GM21423 (cell line): ENCODE measurements around the gene KCNJ3.

ENCODE experiments used
- ATAC-seq: cut with Tn5 transposase; IDR thresholded peaks from one replicate; pipeline ENCODE4 v1.9.1; 2021; ENCODE audit warnings: mild to moderate bottlenecking, moderate library complexity; ENCODE audit not compliant: unreplicated experiment

Gene KCNJ3, protein sequence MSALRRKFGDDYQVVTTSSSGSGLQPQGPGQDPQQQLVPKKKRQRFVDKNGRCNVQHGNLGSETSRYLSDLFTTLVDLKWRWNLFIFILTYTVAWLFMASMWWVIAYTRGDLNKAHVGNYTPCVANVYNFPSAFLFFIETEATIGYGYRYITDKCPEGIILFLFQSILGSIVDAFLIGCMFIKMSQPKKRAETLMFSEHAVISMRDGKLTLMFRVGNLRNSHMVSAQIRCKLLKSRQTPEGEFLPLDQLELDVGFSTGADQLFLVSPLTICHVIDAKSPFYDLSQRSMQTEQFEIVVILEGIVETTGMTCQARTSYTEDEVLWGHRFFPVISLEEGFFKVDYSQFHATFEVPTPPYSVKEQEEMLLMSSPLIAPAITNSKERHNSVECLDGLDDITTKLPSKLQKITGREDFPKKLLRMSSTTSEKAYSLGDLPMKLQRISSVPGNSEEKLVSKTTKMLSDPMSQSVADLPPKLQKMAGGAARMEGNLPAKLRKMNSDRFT

DNA sequence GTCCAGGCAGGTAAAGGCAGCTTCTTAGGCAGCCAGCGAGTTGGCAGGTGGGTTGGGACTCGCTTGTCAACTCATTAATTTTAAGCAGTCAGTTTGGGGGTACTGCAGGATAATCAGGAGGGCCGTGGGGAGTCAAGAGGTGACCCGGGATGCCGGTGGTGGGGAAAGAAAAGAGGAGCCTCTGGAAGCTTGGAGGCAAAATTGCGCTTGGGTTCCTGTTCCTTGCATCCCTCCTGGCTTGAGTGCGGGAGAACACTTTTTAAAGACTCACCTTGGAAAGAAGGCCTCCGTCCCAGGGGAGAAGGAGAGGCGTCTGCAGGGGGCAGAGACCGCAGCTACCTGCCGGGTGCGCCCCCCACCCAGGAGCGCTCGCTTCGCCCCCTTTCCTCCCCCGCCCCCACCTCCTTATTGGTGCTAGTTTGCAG is at the start of gene KCNJ3:
Gene KCNJ3, plus strand, starts transcription at position 400 of the 425 bp plus-strand sequence. CDS start 81 bp downstream, outside the sequence.
- ATAC-seq = no peak

DNA sequence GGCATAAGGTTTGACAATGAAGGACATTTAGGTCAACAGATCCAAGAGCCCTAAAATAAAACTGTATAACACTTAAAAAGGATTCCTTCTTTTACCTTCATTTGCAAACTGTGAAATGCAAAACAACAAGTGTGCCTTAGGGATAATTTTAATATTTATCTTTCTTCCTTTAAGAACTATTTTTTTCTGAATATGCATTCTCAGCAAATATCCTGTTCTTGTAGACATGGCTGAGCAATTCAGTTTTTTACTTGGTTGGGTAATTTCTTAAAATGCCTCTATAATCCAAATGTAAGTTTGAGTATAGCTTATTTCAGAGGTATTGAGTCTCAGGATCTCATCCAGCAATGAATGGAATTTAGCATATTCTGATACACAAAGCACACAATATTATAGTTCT is 43.0 kb upstream of the KCNJ3 start:
- ATAC-seq = no peak

DNA sequence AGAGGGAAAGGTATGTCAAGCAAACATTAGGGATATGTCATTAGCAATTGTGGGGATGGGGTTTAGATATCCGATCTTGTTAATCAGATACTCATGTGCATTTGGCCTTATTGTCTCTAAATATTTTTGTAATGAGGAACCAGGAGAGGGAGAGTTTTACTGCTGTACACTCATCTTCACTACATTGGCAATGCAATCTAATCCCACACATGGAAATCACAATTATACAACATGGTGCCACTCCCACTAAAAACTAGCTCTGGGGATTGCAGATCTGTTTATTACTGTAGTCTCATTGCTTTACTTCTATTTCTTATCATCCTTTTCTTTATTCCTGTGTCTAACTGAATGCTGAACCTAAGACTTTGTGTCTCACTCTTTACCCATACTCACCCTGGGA is 39.6 kb upstream of the KCNJ3 start:
- ATAC-seq = no peak

DNA sequence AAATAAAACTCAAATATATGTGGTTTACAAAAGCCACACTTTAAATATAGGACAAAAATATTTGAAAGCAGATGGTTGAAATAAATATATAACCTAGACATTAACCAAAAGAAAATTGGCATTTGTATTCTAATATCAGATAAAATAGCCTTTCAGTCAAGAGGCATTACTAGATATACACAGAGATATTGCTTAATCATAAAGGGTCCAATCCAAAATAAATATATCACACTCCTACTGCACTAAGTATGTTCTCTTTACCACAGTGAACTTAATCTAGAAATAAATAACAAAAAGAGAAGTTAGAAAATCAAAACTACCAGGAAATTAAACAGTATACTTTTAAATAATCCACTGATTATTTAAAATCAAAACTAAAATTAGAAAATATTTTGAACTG is 34.2 kb upstream of the KCNJ3 start:
- no peak for ATAC-seq

DNA sequence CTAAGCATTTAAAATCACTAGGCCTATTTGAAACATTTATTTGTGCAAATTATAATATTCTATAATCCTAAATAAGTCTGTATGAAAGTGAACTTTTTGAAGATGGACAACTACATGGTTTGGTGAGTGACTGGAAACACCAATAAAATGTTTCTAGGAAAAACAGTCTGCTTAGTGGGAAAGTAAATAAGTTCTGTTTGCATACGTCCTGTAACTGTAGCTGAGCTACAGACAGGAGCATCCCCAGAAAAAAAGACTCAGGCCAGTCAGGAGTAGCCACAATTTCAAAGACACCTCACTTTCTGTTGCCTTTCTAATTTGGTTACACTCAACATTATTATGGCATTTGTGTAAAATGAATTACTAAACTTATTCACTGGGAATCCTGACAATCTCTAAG is 28.4 kb upstream of the KCNJ3 start:
- ATAC-seq = no peak

DNA sequence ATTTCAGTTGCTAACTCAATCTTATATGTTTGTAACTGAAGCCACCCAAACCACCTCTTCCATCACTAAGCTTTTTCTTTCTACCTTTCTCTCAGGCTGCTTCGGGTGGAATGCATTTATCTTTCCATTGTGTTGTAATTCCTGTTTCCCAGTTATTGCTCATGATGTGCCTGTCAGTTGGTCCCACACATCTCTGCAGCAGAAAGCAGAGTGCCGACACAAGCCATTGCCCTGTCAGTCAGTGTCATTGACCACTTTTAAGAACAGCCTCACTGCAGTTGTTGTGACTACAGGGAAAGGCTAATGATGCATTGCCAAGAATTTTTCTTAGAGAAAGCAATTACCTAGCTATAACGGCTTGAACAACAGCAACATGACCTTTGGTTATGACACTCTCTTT is 24.8 kb upstream of the KCNJ3 start:
- ATAC-seq = no peak

DNA sequence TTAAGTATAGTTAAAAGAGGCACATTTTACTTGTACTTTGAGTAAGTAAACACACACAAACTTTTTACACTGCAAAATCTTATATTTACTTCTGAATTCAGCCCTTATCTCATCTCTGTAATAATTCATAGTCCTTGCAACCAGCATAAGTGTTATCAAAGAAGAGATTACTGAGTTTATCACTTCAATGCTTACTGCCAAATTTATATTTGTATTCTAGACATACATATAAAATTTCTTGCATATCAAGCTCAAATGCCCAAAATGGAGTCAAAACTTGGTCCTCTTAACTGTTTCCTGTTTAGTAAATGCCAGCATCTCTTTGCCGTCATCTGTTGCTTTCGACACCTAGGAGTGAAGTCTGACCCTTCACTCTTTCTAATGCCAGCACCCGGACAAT is 21.1 kb upstream of the KCNJ3 start:
- ATAC-seq = no peak

DNA sequence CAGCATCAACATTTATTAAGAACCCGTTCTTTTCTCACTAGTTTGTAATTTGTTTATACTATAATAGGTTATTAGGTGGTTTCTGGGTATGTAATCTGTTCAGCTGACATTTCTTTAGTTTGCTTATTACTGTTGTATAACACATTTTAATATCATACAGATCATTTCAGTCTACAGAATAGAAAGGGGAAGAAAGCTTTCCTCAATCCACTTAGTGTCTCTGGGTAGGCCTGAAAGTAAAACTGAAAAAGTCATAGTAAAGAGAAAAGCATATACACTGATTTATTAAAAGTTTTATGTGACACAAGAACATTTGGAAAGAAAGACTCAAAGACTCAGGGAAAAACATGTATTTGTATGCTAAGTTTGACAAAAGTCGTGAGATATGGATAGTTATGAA is 16.8 kb upstream of the KCNJ3 start:
- ATAC-seq = no peak

DNA sequence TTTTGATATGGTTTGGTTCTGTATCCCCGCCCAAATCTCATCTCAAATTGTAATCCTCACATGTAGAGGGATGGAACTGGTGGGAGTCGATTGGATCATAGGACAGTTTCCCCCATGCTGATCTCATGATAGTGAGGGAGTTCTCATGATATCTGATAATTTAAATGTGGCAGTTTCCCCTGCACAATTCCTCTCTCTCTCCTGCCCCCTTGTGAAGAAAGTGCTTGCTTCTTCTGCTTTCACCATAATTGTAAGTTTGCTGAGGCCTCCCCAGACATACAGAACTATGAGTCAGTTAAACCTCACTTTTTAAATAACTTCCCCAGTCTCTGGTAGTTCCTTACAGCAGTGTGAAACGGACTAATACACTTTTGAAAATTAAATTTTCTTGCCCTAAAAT is 12.3 kb upstream of the KCNJ3 start:
- no peak for ATAC-seq

DNA sequence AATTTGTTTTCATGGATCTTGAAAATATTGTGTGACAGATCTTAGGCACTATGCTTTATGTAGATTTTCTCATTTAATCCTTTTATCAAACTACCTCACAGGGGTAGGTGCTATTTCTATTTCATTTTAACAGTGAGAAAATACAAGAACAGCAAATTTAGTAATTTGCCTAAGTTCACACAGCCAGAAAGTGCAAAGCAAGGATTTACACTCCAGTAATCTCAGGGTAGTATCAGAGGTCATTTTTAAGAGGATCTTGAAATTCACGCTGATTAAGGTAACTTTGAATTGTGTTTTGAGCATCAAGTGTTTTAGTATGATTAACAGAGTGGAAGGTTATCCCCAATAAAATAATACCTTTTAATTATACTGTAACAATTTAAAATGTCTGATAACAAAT is 10.1 kb upstream of the KCNJ3 start:
- no peak for ATAC-seq

DNA sequence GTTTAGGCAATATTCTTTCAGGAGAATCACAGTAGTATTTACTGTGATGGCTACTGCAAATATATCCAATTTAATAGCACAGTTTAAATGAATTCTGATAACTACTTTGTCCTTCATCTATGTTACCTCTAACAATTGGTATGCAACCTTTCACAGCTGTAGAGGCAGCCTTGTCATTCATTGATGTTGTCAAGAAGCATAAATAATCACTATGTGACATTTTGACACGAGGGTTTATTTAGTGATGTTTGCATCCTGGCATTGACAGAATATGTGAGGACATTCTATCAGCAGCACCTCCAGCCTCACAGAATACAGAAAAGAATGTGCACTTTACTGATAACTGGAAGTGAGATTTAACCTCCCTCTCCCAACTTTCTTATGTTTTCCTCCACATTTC is 9.3 kb upstream of the KCNJ3 start:
- no peak for ATAC-seq

DNA sequence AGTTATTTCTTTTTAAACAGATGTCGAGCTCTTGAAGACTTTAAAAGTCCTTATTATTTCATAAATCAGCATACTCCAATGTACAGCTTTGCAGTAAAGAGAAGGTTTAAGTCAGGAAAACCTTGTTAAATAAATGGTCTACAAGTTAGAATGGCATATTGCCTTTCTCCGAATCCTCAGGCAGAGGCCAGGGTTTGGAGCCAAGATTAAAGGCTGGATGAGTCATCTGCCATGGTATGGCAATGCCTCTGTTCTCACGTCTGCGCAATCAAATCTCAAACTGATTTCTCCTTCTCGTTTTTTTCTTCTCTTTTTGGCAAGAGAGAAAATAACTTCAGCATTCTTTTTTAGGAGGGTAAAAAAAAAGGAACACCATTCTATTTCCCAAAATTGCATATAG is 5.6 kb upstream of the KCNJ3 start:
- ATAC-seq = no peak

DNA sequence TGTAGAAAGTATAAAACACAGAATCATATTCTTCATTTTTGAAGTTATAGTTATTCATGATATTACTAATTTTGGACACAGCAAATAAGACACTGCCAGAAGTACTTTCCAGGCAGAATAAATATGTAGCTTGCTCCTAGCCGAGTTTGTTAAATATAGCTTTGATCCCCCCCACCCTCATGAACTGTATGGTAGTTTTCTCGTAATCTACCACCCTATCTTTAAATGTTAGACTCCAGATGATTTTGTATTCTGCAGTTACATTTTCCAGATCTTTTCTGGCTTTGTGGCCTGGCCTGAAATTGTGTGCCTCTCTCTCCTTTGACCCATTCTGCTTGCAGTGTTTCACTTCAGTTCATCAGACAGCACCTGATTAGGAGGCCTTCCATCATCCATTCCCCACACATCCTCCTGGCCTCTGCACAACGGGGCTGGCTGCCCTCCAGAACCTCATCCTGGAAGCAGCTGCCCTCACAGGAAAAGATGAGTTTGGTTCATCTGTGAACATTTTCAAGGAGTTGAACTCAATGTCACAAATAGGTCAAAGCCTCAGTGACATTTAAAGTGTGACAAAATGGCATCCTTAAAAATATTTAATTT is 4.7 kb upstream of the KCNJ3 start:
- ATAC-seq = no peak

DNA sequence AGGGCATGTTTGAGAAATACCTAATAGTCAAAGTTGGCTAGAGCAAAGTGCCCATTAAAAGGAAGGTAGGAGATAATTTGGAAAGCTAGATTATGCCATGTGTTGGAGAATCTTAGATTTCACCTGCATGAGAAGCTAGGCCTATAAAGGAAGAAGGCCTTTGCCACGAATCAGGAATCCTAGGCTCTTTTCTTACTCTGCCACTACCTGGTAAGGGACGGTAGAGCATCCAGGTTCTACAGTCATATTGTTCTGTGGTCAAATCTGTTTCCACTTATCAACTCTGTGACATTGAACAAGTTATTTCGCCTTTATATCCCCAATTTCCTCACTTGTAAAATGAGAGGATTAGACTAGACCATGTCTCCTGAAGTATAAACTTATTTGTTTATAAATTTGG is 3.6 kb upstream of the KCNJ3 start:
- ATAC-seq = no peak

DNA sequence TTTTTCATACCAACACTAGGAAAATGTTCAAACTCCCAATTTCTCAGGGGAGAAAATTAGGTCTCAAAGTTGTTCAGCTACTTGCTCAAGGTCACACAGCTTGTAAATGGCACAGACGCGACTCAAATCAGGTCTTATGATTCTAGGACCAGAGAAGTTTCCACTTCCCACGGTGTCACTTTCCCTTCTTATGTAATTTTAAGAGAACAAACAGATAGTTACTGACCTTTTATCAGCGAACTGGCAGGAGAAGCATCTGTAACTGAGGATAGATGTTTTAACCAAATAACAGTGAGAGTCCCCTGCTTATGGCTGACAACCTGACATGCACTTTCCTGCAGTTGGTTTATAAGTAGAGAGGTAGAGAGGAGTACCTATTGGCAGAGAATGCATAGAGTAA is 2.1 kb upstream of the KCNJ3 start:
- ATAC-seq = no peak

DNA sequence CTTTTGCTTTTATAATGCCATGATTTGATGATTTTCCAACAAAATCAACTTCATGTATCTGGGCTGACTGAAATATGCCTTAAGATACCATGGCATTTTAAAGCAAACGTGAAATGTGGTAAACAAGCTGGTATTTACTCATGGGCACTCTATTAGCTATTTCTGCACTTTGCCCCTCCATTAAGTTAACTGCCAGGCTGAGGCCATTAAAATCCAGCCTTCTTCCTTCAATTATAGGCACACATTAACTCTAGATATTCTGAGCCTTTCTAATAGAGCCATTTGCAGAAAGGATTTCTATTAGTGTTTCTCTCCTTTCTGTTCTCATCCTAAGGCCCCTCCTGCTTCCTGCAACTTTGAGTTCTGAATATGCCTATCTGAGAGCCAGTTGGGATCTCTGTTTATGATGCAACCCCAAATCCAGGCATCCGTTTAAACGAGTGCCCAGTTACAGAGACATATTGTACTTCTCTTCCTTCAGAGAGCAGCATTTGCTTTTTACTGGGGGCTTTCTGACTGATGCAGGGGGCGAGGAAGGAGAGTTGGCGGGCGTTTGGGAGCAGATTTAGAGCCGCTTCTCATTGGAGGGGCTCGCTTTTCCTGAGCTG is 1.6 kb upstream of the KCNJ3 start:
- no peak for ATAC-seq

DNA sequence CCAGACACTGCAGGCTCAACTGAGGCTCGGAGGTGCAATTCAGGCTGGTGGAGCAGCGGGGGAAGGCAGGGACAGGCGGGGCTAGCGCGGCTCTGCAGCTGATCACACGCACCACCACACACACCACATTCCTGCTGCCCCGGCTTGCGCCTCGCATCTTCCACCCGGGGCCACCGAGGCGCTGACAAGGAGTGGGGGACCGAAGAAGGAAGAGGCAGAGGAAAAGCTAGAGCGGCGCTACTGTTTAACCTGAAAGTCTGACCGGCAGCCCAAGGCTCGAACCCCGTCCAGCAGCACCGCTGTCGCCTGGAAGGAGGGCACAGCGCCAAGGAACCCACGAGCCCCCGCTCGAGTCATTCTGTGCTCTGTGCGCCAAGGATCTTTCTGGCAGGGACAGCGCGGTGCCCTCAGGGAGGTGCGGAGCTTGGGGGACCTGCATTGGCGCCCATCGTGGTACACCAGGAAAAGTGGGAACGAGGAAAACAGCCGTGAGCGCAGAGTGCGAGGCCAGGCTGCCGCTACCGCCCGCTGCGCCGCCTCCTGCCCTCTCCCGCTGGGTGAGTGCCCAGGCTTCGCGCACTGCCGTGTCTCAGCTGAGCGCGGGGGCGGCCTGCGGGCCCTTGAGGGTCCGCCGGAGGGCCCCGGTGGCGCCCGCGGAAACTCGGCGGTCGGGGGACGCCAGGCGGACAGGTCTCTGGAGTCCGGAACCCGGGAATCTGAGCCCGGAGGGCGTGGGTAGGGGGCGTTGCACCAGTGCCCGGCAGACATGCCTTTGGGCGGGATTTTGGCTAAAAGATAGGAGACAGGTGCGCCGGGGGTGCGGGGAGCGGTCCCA is 860 bp upstream of the KCNJ3 start:
- ATAC-seq = no peak

DNA sequence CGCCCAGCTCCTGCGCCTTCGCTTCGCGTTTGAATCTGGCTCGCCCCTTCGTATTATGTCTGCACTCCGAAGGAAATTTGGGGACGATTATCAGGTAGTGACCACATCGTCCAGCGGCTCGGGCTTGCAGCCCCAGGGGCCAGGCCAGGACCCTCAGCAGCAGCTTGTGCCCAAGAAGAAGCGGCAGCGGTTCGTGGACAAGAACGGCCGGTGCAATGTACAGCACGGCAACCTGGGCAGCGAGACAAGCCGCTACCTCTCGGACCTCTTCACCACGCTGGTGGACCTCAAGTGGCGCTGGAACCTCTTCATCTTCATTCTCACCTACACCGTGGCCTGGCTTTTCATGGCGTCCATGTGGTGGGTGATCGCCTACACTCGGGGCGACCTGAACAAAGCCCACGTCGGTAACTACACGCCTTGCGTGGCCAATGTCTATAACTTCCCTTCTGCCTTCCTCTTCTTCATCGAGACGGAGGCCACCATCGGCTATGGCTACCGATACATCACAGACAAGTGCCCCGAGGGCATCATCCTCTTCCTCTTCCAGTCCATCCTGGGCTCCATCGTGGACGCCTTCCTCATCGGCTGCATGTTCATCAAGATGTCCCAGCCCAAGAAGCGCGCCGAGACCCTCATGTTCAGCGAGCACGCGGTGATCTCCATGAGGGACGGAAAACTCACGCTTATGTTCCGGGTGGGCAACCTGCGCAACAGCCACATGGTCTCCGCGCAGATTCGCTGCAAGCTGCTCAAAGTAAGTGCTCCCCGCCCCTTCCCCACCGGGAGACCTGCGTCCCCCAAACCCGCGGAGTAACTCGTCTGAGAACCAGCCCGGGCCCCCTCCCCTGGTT is 453 bp downstream of the KCNJ3 start:
- no peak for ATAC-seq

DNA sequence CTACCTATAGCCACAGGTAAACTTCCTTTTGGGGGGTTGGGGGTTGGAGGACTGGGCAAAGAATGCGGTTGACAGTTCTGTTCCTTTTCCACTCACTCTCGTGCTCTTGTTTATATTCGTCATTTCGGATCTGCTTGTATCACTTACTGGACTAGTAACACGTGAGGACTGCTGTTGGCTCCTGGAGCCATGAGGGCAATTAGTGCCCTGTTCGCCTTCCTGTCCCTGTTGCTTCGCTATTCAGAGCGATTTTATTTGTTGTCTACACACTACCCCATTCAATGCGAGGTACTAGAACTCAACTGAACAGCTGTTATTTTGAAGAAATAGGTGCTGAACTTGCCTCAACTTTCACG is 1.1 kb downstream of the KCNJ3 start:
- no peak for ATAC-seq

DNA sequence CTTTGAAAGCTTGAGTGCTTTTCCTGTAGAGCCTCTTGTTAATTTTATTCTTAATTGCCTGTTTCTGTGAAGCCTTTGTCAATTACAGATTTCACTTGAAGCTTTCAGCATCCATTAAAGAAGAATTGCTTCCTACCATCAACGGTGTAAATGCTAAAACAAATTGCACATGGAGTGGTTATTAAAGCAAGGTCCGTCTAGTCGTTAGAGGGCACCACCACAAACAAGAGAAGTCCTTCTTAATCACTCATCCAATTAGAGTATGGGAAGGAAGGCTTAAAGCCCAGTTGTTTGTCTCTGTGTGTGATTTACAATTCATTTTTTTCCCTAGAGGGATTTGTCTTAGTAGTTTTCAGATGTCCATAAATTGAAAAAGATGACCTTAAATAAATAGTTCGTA is 1.6 kb downstream of the KCNJ3 start:
- no peak for ATAC-seq
